Renal cortical epithelial cell (primary cell): ENCODE results near the gene FRAT1. TPM values are rescaled to one million over a fixed set of nuclear protein-coding genes. Genes with fewer than 3 reads are reported as not detected.
"Not testable (repeated sequence)": the region's sequence is repeated elsewhere in the genome, so short reads cannot be mapped to it uniquely, and the experiment has no call there.

ENCODE experiments used
- DNase-seq: peaks from one replicate; pipeline ENCODE4 v3.0.0-alpha.2; 2011; ENCODE audit warnings: low read depth
- total RNA-seq: library from RNA; depleted of rRNA; stranded (reverse); fragments of >200 nt; gene quantifications from 2 replicates; pipeline ENCODE4 v1.2.3, GENCODE V29; 2014

The FRAT1 gene
- total RNA-seq = 0.52 and 3.5 TPM in 2 replicates

GRCh38 chr10:97318772-97319651 is at the start of gene FRAT1:
Gene FRAT1 (plus strand): TSS chr10:97319271. CDS start chr10:97319454, 183 bp downstream.
- DNase-seq = peak; percentile 81

- DNase-seq = no peak
Measured at GRCh38 chr10:97270523-97271154, 48.4 kb upstream of the FRAT1 start.

- DNase-seq = no peak
Measured at GRCh38 chr10:97273700-97274099, 45.4 kb upstream of the FRAT1 start.

GRCh38 chr10:97274828-97275227 is 44.2 kb upstream of the FRAT1 start:
- DNase-seq = no peak

- DNase-seq = no peak
Measured at GRCh38 chr10:97277551-97277950, 41.5 kb upstream of the FRAT1 start.

GRCh38 chr10:97278491-97278989 is 40.5 kb upstream of the FRAT1 start:
- peak; percentile 75 for DNase-seq

- DNase-seq = peak; percentile 41
Measured at GRCh38 chr10:97279121-97279815, 39.8 kb upstream of the FRAT1 start.

- DNase-seq = no peak
Measured at GRCh38 chr10:97280783-97281182, 38.3 kb upstream of the FRAT1 start.

GRCh38 chr10:97290076-97290475 is 29.0 kb upstream of the FRAT1 start:
- DNase-seq = not testable (repeated sequence)

GRCh38 chr10:97290576-97291356 is 28.3 kb upstream of the FRAT1 start:
- DNase-seq = not testable (repeated sequence)

GRCh38 chr10:97291357-97292096 is 27.5 kb upstream of the FRAT1 start:
- DNase-seq = no peak

- peak; percentile 98 for DNase-seq
Measured at GRCh38 chr10:97292097-97292861, 26.8 kb upstream of the FRAT1 start, which contains the start of gene ARHGAP19. Gene ARHGAP19 (minus strand): TSS chr10:97292637. CDS start chr10:97292627, 10 bp downstream.

- DNase-seq = no peak
Measured at GRCh38 chr10:97292862-97293198, 26.2 kb upstream of the FRAT1 start.

GRCh38 chr10:97297556-97298222 is 21.4 kb upstream of the FRAT1 start:
- peak; percentile 19 for DNase-seq

GRCh38 chr10:97298223-97298571 is 20.9 kb upstream of the FRAT1 start:
- no peak for DNase-seq

GRCh38 chr10:97300980-97301379 is 18.1 kb upstream of the FRAT1 start:
- DNase-seq = no peak

- no peak for DNase-seq
Measured at GRCh38 chr10:97302088-97302791, 16.8 kb upstream of the FRAT1 start.

GRCh38 chr10:97307441-97307840 is 11.6 kb upstream of the FRAT1 start:
- DNase-seq = no peak
